Effector memory CD4-positive, alpha-beta T cell (primary cell): ENCODE data around the gene HECTD4.

Experiments used
- DNase-seq, 3 donors: peaks; one replicate each; pipeline ENCODE4 v3.0.0-alpha.2; 2020
- H3K27ac ChIP-seq: 2 replicates; pipeline ENCODE4 v1.7.0; 2013; ENCODE audit warnings: mild to moderate bottlenecking, low read length, moderate library complexity; ENCODE audit not compliant: insufficient read depth, poor library complexity, severe bottlenecking
- H3K27me3 ChIP-seq: replicated peaks from 2 replicates; pipeline ENCODE4 v1.7.0; 2013; ENCODE audit warnings: mild to moderate bottlenecking, low read length; ENCODE audit not compliant: insufficient read depth, control insufficient read depth, poor library complexity, severe bottlenecking
- H3K36me3 ChIP-seq: 2 replicates; pipeline ENCODE4 v1.7.0; 2013; ENCODE audit warnings: mild to moderate bottlenecking, low read length, moderate library complexity; ENCODE audit not compliant: control insufficient read depth, insufficient read depth
- H3K4me1 ChIP-seq: 2 replicates; pipeline ENCODE4 v1.7.0; 2013; ENCODE audit warnings: low read length, mild to moderate bottlenecking; ENCODE audit not compliant: control insufficient read depth, insufficient read depth, poor library complexity, severe bottlenecking
- H3K4me3 ChIP-seq: 2 replicates; pipeline ENCODE4 v1.7.0; 2013; ENCODE audit warnings: low read length, low read depth, mild to moderate bottlenecking; ENCODE audit not compliant: insufficient read depth, poor library complexity, severe bottlenecking
- H3K9me3 ChIP-seq: 2 replicates; pipeline ENCODE4 v1.7.0; 2013; ENCODE audit warnings: mild to moderate bottlenecking, low read length, moderate library complexity; ENCODE audit not compliant: control insufficient read depth

Gene HECTD4

GRCh38 chr12:112381406-112381882, 787 bp downstream of the HECTD4 start:
- DNase-seq = peak; percentile 22 to 30 (median 27)
- Histone ChIP-seq H3K27ac (peak overlapping the region; percentile 69), H3K4me3 (peak overlapping the region; percentile 80), H3K27me3 (no peaks in the 10 kb centered on the region), H3K9me3 (no peaks in the 10 kb centered on the region), H3K4me1 (peaks cover 8% of the 10 kb centered on the region), H3K36me3 (no peaks in the 10 kb centered on the region)

GRCh38 chr12:112380663-112381405, 1.4 kb downstream of the HECTD4 start:
- no peak for DNase-seq
- Histone ChIP-seq H3K27ac (peak overlapping the region; percentile 69), H3K4me1 (peaks cover 8% of the 10 kb centered on the region), H3K4me3 (peak overlapping the region; percentile 80), H3K36me3 (no peaks in the 10 kb centered on the region), H3K9me3 (no peaks in the 10 kb centered on the region), H3K27me3 (no peaks in the 10 kb centered on the region)

GRCh38 chr12:112375105-112375504, 7.1 kb downstream of the HECTD4 start:
- H3K4me1 ChIP-seq = no peaks in the 10 kb centered on the region
- H3K27ac ChIP-seq = no peak overlapping the region
- no peaks in the 10 kb centered on the region for H3K36me3 ChIP-seq
- DNase-seq = no peak
- no peak overlapping the region for H3K4me3 ChIP-seq
- H3K27me3 ChIP-seq = no peaks in the 10 kb centered on the region
- no peaks in the 10 kb centered on the region for H3K9me3 ChIP-seq

- Histone ChIP-seq H3K4me3 (no peak overlapping the region), H3K36me3 (no peaks in the 10 kb centered on the region), H3K4me1 (no peaks in the 10 kb centered on the region), H3K27ac (no peak overlapping the region), H3K27me3 (no peaks in the 10 kb centered on the region), H3K9me3 (no peaks in the 10 kb centered on the region)
- DNase-seq = no peak
These were observed 8.0 kb downstream of the HECTD4 start for GRCh38 chr12:112374166-112374740.

- Histone ChIP-seq H3K27me3 (no peaks in the 10 kb centered on the region), H3K4me3 (no peak overlapping the region), H3K9me3 (no peaks in the 10 kb centered on the region), H3K27ac (no peak overlapping the region), H3K36me3 (no peaks in the 10 kb centered on the region), H3K4me1 (no peaks in the 10 kb centered on the region)
- DNase-seq = no peak
These were observed 11.2 kb downstream of the HECTD4 start for GRCh38 chr12:112370868-112371510.

GRCh38 chr12:112370199-112370598, 12.0 kb downstream of the HECTD4 start:
- H3K27me3 ChIP-seq = no peaks in the 10 kb centered on the region
- H3K9me3 ChIP-seq = no peaks in the 10 kb centered on the region
- no peak overlapping the region for H3K27ac ChIP-seq
- H3K4me3 ChIP-seq = no peak overlapping the region
- no peaks in the 10 kb centered on the region for H3K36me3 ChIP-seq
- DNase-seq = no peak
- no peaks in the 10 kb centered on the region for H3K4me1 ChIP-seq

- H3K36me3 ChIP-seq = no peaks in the 10 kb centered on the region
- no peak for DNase-seq
- no peaks in the 10 kb centered on the region for H3K4me1 ChIP-seq
- H3K27ac ChIP-seq = no peak overlapping the region
- no peaks in the 10 kb centered on the region for H3K9me3 ChIP-seq
- no peaks in the 10 kb centered on the region for H3K27me3 ChIP-seq
- H3K4me3 ChIP-seq = no peak overlapping the region
These were observed 13.4 kb downstream of the HECTD4 start for GRCh38 chr12:112368856-112369255.

- Histone ChIP-seq H3K36me3 (no peaks in the 10 kb centered on the region), H3K4me1 (no peaks in the 10 kb centered on the region), H3K27ac (no peak overlapping the region), H3K27me3 (no peaks in the 10 kb centered on the region), H3K4me3 (no peak overlapping the region), H3K9me3 (no peaks in the 10 kb centered on the region)
- no peak for DNase-seq
These were observed 14.3 kb downstream of the HECTD4 start for GRCh38 chr12:112367965-112368364.

- Histone ChIP-seq H3K4me1 (no peaks in the 10 kb centered on the region), H3K27ac (no peak overlapping the region), H3K9me3 (no peaks in the 10 kb centered on the region), H3K4me3 (no peak overlapping the region), H3K27me3 (no peaks in the 10 kb centered on the region), H3K36me3 (no peaks in the 10 kb centered on the region)
- no peak for DNase-seq
These were observed 19.9 kb downstream of the HECTD4 start for GRCh38 chr12:112362310-112362709.

- no peaks in the 10 kb centered on the region for H3K4me1 ChIP-seq
- no peak for DNase-seq
- H3K27me3 ChIP-seq = no peaks in the 10 kb centered on the region
- no peak overlapping the region for H3K4me3 ChIP-seq
- H3K9me3 ChIP-seq = no peaks in the 10 kb centered on the region
- H3K36me3 ChIP-seq = no peaks in the 10 kb centered on the region
- no peak overlapping the region for H3K27ac ChIP-seq
These were observed 21.0 kb downstream of the HECTD4 start for GRCh38 chr12:112361271-112361670.
